ENCODE results near the gene MOB2.

The MOB2 gene

DNA sequence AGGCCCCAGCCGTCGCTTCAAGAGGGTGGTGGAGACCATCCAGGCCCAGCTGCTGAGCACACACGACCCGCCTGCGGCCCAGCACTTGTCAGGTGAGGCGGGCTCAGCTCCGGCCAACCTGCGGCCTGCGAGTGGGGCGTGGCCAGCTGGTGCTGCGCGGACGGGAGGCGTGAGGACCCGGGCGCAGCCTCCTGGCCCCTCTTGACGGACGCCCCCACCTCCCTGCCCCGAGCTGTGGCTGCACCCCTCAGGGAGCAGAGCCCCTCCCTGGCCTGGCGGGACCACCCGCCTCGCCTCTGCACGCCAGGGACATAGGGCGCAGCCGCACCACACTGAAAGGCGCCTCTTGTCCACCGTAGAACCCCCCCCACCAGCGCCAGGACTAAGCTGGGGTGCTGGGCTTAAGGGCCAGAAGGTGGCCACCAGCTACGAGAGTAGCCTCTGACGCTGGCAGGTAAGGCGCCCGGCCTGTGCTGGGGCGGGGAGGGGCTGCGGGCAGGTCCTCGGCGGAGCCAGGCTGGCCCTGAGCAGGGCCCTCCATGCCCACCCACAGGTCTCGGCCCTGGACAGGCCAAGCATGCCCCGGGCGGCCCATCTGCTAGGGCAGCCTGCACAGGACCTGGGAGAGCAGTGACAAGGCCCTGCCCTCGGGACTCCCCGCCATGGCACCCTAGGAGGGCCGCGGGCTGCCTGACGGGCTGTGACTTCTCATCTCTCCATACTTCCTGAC, 29.8 kb downstream of the MOB2 start:
- no peak for DNase-seq (ENCODE audit: low spot score)

DNA sequence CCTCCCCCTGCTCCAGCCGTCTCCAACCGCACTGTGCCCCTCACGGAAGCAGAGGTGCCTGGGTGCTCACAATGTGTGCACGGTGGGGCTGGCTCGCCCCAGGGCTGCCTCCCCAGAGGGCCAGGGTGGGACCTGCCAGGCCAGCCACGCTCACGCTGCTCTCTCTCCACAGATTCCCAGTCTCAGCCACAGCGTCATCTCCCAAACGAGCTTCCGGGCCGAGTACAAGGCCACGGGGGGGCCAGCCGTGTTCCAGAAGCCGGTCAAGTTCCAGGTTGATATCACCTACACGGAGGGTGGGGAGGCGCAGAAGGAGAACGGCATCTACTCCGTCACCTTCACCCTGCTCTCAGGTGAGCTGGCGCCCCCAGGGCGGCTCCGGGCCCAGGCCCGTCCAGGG, 30.4 kb downstream of the MOB2 start:
- no peak for DNase-seq (ENCODE audit: low spot score)

DNA sequence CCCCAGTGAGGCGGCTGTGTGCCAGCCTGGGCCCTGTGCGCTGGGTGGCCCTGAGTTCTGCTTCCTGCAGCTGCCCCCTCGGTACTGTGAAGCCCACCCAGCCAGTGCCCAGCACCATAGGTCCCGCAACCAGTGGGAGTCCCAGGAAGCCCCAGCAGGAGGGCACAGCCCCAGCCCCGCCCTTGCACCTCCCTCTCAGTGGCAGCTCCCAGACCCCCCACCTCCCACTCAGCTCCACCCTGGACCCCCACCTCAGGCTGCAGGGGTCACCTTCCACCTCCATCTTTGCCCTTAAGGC, 30.9 kb downstream of the MOB2 start:
- DNase-seq (ENCODE audit: low spot score) = no peak

DNA sequence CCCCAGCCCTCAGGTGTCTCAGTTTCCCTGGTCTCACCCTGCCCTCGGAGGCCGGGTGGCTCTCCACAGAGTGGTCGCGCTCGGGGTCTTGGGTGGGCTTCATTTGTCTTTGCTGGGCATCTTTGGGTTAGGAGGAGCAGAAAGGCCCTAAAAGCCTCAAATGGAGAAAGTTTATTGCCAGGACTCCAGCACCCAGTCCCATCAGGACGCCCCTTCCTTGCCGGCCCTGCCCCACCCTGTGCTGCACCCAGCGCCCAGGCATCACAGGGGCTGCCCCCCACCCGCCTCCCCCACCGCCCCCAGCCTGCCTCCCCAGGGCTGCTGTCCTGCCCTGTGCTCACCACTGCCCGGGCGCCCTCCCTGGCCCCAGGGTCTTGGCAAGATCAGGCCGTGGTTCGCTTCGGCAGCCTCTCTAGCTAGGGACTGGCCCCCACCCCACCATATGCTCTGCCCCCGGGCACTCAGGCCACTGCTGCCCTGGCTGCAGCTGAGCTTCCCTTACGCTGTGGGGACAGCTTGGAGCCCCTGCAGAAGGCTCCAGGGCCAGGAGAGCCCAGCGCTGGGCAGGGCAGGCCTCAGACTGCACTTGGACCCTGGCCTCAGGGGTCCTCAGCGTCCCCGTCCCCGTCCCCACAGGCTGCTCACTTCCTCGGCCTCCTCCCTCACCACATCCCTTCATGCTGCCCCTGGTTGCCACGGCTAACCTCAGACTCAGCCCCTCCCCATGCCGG, 31.4 kb downstream of the MOB2 start:
- DNase-seq (ENCODE audit: low spot score) = no peak

DNA sequence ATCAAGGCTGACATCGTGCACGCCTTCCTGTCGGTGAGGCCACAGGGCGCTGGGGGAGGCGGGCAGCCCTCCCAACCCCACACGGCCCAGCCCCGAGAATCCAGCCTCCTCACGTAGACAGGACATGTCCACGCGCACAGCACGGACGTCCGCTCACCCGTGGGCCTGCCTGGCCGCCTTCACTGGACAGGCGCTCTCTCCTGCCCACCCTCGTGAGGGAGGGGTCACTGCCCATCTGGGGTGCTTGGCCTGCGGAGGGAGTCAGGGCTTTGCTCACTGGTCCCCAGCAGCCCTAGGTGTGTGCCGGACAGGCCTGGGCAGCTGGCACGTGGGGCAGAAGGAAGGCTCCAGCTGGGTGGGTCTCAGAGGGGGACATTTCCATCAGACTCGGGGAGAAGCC, 32.0 kb downstream of the MOB2 start:
- no peak for DNase-seq (ENCODE audit: low spot score)

DNA sequence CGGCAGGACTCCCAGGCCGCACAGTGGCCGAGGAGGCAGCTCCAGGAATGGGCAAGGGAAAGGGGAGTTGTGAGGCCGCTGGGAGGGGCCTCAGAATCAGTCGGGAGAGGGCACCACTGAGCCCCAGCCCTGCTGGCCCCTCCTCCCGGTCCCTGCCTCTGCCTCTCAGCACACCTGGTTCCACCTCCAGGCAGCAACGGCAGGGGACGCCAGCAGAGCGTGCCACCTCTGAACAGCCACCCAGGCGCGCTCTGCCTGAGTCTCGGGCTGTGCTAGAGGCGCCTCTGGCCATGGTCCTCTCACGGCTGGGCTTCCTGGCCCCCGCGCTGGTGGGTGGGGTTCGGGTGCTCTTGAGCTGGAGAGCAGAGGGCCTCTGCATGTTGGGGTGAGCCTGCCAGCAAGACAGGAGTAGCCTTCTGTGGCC, 33.0 kb downstream of the MOB2 start:
- DNase-seq (ENCODE audit: low spot score) = no peak

DNA sequence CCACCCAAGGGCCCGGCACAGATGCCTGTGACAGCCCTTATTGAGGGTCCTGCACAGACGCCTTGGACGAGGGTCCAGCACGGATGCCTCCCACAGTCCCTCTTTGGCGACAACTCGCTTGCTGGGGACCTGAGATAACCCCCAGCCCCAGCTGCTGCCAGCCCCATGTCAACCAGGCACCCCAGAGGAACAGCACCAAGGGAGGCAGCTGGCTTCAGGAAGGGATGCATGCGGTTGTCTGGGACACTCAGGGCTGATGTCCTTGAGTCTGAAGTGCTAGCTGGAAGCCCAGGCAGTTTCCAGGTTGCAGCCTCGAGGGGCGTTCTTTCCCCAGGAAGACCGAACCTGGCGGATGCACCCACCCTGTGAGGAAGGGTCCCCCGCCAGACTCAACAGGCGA, 33.8 kb downstream of the MOB2 start:
- DNase-seq (ENCODE audit: low spot score) = no peak

DNA sequence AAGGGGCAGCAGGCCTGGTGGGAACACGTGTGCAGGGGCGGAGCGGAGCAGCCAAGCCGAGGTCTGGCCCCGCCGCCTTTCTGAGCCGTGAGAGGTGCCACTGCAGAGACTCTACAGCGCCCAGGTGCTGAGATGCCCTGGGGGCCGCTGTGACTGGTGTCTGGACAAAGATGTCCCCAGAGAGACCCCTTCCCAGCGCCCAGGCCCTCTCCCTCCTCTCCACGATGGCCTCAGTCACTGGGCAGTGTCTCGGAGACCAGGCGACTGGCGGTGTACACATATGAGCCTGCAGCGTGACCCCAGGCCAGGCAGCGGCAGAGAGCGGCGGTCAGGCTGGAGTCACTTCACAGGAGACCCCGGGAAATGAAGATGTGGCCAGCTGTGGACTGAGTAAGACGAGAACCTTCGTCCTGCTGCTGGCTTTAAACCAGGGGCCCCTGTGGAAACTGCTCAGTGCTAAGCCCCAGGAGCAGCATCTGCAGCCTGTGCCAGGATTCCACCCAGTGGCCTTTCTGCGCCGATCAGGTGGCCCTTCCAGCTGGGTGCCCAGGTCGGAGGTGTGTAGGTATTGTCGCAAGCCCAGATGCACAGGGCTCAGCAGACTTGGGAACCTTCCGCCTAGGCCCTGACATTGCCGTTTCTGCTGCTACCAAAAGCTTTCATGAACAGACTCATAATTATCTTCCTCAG, 34.7 kb downstream of the MOB2 start:
- no peak for DNase-seq (ENCODE audit: low spot score)

DNA sequence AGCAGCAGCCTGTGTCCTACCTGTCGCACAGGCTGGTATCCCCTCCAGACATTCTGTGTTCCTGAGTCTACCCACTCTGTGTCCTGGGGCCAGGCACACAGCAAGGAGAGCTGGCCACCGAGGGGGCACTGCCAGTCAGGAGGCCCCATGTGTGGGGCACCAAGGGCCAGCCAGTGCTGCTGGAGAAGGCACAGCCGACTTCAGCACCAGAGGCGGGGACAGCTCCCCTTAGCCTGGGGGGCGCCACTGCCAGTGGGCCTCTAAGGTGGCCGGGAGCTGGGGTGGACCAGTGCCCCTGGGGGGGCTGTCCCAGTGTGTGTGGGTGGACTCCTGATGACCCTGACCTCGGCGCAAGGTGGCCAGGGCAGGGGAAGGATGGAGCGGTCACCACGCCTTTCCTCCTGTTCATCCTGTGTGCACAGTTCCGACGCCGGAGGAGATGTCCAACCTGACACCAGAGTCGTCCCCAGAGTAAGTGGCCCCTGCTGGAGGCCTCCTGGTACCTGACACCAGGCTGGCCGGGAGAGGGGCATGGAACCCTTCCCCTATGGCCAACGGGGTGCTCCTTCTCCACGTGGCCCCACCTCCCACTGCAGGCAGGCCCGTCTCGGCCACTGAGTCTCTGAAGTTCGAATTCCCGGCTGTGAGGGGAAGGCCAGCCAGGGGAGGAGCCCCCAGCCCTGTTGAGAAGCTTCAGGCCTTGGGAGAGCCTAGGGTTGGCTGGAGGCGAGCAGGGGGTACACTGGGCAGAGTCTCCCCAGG, 35.4 kb downstream of the MOB2 start:
- DNase-seq (ENCODE audit: low spot score) = no peak

DNA sequence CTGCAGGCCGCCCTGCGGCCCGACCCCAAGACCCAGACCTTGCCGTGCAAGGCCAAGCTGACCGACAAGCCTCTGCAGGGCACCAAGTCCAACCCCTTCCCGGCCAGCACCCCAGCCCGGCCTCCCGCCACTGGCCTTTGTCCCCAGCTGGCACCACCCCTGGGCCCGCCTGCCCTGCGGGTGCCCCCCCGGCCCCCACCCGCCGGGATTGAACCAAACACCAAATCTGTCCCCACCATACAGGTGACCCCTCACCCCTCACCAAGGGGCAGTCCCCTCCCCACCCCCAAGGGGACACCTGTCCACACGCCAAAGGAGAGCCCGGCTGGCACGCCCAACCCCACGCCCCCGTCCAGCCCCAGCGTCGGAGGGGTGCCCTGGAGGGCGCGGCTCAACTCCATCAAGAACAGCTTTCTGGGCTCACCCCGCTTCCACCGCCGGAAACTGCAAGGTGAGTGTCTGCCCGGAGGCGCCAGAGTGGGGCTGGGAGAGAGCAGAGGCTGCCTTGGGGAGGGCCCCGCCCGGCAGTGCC, 36.2 kb downstream of the MOB2 start:
- DNase-seq (ENCODE audit: low spot score) = no peak

DNA sequence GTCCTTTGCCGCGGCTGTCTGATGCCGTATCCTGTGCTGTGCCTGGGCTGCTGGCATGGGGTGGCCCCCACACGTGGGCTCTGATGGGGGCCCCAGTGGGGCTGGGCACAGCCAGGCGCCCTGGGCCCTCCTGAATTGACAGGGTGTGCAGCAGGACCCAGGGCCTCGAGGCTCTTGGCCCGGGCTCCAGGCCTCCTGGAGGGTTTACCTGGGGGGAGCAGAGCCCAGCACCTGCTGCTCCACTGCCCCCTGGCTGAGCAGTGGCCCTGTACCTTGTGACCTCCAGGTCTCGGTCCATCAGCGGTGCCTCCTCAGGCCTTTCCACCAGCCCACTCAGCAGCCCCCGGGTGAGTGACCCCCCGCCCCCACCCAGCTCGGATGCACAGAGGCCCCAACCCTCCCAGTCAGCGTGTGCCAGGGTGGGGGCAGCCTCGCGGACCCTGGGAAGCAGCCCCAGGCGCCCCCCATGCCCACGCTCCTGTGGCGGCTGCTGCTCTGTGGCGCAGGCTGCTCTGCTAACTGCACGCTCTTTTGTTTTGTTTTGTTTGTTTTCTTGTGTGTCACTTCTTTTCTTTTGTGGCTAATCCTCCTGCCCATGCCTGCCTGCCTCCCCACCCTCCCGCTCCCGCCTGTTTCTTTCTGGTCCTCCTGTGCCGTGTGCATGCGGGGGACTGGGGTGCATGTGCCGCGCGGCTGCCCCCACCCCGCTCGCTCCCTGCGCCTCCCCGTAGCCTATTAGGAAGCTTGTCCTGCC, 36.9 kb downstream of the MOB2 start:
- DNase-seq (ENCODE audit: low spot score) = no peak

DNA sequence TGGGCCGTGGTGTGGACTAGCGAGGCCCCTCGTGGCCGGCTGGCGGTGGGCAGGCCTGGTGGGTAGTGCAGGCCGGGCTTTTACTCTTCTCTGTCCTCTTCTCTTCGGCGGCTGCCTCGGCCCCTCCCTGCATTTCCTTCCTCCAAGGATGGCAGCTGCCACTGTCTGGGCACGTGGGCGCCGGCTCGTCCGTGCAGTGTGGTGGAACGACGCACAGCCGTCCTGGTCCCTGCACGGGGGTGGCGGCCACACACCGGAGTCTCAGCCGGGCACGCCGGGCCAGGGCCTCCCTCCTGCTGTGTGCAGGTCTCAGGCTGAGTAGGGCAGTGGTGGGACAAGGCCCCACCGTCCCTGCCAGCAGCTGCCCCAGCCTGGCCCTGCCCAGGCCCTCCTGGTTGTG, 37.7 kb downstream of the MOB2 start:
- DNase-seq (ENCODE audit: low spot score) = no peak

DNA sequence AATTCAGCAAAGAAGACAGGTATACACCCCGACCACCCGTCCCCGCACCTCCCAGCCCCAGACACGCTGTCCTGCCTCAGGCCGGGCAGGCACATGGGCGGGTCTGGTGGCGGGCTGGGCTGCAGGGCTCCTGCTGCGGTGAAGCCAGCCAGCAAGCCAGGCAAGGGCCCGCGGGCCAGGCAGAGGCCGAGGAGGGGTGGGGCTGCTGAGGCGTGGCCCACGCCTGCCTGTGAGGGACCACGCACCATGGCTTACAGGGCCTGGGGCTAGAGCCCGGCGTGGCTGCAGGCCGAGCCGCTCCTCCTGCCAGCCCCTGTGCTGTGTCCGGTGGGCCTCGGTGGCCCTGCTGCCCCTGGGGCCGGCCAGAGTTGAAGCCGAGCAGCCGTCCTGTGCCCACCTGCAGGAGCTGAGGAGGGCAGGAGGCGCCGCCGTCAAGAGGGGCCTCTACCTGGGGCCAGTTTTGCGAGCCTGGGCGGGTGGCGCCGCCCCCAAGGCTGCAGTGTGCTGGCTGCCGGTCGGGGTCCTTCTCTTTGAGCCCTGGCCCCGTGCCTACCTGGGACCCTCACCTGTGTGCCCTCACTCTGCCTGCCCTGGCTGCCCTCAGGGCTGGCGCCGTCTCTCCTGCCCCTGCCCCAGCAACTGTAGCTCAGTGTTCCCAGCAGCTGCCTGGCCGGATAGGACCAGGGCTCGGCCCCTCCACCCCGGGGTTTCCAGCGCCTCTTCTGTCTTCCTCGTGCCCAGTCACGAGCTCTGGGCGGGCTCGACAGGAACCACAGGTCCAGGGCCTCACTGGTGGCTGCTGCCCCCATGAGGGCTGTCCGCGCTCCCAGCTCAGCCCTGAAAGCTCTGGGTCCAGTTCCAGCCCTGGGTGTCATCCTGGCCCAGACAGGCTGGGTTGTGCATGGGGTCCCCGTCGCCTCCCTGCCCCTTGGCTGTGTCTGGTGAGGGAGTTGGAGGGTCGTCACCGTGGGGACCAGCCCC, 38.4 kb downstream of the MOB2 start:
- peak; percentile 64 for DNase-seq (ENCODE audit: low spot score)

DNA sequence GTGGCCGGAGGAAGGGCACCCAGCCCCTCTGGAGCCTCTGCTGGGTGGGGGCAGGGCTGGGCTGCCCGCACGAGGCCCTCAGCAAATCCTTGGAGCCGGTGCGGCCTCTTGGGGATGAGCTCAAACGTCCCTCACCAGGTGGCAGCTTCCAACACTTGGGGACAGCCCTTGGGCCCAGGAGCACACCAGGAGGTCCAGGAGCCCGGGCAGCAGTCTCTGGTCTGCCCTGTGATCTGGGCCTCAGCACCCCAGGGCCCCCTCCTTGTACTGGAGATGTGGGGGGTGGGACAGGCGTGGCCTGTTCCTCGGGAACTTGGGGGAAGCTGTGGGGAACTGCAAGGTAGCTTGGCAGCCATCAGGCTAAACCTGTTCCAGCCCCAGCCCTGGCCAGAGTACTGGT, 40.0 kb downstream of the MOB2 start:
- no peak for DNase-seq (ENCODE audit: low spot score)

DNA sequence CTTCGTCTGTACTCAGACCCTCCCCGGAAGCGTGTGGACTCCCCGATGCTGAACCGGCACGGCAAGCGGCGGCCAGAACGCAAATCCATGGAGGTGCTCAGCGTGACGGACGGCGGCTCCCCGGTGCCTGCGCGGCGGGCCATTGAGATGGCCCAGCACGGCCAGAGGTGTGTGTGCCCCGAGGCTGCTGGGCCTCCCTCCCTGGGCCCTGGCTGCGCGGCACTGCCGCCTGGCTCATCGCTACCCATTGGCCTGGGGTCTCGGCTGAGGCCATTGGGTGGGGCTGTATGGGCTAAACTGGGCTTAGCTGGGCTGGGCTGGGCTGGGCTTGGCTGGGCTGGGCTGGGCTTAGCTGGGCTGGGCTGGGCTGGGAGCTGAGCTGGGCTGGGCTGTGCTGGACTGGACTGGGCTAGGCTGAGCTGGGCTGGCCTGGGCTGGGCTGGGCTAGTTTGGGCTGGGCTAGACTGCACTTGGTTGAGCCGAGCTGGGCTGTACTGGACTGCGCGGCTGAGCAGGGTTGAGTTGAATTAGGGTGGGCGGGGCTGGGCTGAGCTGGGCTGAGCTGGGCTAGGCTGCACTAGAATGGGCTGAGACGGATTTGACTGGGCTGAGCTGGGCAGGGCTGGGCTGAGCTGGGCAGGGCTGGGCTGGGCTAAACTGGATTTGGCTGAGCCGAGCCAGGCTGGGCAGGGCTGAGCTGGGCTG, 40.7 kb downstream of the MOB2 start:
- no peak for DNase-seq (ENCODE audit: low spot score)

DNA sequence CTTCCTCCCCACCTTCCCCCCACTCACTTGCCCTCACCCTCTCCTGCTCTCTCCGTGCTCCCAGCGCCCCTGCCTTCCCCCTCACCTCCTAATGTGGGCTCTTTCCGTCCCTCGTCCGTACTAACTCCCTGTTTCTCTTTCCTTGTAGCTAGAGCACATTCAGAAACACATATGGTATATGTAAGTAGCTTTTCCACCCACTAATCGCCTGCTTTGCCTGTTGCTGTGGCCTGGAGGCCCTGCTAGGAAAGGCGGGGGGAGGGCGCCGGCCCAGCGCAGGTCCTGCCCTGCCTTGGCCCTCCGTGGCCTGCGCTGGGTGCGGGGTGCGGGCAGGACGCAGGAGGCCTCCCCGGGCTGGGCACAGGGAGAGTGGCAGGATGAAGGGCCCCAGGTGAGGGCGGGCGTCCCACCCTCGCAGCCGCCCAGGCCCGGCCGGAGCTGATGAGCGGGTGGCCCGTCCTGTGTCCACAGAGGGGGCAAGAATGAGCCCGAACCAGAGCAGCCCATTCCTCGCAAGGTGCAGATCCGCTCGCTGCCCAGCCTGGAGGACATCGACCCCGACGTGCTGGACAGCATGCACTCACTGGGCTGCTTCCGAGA, 41.7 kb downstream of the MOB2 start:
- DNase-seq (ENCODE audit: low spot score) = no peak

DNA sequence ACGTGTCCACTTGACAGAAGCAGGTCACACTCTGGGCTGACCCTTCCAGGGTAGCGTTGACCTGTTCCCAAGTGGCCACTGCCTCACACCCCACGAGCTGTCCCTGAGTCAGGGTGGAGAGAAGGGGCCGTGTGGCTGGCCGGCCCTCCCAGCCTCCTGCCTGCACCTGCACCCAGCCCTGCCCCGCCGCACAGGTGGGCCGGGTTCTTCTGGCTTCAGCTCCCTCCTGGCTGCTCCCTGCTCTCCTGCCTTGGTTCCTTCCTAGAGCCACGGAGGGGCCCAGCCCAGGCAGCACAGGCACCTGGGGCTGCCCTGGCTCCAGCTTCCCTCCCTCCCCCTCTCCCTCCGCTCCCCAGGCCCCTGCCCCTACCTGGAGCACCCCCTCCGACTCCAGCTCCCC, 42.3 kb downstream of the MOB2 start:
- no peak for DNase-seq (ENCODE audit: low spot score)

DNA sequence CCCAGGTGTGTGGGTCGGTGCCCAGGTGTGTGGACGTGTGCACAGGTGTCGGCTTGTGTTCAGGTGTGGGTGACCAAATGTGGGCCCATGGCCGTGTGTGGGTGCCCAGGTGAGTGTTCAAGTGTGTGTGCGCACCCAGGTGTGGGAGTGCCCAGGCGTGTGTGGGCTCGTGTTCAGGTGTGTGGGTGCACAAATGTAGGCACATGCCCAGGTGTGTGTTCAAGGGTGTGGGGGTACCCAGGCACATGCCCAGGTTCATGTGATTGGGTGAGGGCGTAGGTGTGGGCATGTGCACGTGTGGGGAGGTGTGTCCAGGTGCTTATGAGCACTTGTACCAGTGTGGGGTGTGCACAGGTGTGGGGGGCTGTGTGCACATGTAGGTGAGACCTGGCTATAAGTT, 42.8 kb downstream of the MOB2 start:
- no peak for DNase-seq (ENCODE audit: low spot score)

DNA sequence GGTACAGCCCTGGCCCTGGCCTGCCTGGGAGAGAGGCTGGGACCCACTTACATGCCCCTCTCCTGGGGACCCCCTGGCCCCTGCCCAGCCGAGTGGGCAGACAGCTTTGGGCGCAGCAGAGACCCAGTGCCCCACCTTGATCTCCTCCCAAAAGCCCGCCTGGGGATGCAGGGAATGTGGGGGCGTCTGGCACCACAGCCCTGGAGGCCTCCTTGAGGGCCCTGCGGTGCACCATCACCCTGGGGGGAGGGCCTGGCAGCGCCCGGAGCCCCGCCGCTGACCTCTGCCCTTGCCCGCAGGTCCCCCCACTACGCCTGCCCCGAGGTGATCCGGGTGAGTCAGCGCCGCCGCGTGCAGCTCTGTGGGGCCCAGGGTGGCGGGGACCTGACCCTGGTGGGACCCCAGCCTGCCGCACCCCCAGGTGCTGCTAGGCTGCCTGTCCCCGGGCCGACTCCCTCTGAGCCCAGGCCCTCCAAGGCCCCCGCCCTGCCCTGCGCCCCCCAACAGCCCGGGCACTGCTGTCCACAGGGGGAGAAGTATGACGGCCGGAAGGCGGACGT, 43.7 kb downstream of the MOB2 start:
- DNase-seq (ENCODE audit: low spot score) = no peak

Measured in Ammon's horn (tissue), 1 donor.